ENCODE measurements around the gene C1orf21.

C1orf21 gene

DNA sequence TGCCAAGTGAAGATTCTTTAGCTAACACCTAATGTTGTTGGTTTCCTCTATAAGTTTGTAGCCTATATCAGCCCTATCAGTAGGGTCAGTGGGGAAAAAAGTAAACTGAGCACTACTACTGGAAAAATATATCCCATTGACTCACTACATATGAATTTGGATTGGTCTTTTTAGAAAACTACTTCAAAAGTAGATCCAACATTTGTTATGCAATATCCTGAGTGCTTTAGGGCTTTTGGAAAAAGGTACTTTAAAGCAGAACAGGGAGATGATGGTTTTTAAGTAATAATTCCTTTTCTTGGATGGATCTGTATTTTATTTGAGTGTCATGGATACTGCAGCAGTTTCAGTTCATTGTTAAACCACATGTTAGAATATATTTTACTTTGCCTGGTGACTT lies 7.1 kb downstream of the C1orf21 start:
- TF ChIP-seq, protein P1, sequence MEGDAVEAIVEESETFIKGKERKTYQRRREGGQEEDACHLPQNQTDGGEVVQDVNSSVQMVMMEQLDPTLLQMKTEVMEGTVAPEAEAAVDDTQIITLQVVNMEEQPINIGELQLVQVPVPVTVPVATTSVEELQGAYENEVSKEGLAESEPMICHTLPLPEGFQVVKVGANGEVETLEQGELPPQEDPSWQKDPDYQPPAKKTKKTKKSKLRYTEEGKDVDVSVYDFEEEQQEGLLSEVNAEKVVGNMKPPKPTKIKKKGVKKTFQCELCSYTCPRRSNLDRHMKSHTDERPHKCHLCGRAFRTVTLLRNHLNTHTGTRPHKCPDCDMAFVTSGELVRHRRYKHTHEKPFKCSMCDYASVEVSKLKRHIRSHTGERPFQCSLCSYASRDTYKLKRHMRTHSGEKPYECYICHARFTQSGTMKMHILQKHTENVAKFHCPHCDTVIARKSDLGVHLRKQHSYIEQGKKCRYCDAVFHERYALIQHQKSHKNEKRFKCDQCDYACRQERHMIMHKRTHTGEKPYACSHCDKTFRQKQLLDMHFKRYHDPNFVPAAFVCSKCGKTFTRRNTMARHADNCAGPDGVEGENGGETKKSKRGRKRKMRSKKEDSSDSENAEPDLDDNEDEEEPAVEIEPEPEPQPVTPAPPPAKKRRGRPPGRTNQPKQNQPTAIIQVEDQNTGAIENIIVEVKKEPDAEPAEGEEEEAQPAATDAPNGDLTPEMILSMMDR (IDR thresholded peaks at IDR 0.05), result no peak

DNA sequence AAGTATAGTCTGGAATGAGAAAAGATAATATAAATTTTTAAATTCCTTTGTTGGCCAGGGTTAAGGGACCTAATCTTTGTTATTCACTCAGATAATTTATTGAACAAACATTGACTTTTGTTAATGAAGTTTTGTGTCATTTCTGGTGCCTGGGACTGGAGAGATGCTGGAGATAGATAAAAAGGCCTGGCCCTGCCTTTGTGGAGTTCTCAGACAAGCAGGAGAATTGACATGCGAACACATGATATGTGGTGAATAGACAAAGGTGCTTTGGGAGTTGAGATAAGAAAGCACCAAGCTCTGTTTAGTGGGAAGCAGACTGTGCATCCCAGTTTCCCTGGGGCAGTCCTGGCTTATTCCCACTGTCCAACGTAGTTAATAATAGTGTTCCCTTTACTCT lies 8.5 kb downstream of the C1orf21 start:
- TF ChIP-seq, protein P1 (IDR thresholded peaks at IDR 0.05), result no peak

DNA sequence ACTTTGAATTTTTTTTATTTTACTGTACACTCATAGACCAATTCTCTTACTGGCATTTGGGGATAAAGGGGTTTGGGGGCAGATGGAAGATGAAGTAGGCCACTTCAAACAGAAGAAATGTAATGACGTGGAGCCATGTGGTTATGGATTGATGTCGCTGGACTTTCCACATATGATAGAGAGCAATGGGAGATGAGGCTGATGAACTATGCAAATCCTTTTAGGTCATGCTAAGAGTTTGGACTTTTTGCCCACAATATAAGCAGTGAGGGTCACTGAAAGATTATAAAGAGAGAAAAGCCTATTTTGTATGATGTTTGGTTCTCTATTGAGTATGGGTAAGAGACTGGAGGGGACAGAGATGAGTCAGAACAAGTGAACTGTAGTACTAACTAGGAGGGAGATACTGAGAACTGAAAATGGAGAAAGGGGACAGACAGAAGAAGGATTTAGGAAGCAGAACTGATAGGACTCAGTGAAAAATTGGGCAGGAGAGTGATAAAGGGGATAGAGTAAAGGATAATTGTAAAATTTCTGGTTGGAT lies 9.2 kb downstream of the C1orf21 start:
- TF ChIP-seq, protein P1 (IDR thresholded peaks at IDR 0.05), result no peak

DNA sequence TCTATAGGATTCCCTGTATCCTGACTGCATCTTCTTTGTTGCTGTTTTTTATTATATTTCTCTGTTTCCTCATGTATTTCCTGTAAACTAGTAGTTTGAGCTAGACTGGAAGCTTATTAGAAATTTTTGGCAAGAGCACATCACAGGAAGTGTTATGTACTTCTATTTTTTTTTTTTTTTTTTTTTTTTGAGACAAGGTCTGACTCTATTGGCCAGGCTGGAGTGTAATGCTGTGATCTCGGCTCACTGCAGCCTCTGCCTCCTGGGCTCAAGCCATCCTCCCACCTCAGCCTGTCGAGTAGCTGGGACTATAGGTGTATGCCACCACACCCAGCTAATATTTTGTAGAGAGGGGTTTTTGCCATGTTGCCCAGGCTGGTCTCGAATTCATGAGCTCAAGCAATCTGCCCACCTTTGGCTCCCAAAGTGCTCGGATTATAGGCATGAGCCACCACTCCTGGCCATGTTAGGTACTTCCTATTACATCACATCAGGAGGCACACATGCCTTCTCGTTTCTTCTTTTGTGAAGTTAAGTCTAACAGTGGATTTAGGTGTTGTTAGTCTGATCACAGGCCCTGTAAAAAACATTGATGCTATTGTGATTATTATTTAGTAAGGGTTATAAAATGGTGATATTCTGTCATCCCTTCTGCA lies 12.5 kb downstream of the C1orf21 start:
- TF ChIP-seq, protein P1 (IDR thresholded peaks at IDR 0.05), result no peak

DNA sequence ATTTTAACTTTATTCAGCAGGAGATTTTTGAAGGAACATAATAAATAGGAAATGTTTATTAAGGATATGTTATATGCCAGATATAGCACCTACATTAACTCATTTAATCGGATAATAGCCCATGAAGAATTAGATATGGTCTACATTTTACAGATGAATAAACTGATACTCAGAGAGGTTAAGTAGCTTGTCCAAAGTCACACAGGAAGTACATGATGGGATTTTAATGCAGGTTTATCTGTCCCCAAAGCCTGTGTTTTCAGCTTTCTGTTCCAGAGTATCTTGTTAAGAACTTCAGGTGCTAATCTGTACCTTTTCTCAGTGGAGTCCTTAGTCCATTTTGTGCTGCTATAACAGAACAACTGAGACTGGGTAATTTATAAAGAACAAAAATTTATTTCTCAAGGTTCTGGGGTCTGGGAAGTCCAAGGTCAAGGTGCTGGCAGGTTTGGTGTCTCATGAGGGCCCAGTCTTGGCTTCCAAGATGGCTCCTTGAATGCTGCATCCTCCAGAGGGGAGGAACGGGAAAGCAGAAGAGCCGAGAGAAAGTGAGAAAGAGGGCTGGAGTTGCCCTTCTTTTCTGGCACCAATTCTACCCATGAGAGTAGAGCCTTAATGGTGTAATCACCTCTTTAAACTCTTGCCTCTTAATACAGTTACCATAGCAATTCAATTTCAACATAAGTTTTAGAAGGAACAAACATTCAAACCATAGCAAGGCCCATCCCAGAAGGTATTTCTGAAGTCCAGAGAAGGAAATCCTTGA lies 17.3 kb downstream of the C1orf21 start:
- TF ChIP-seq, protein P1 (IDR thresholded peaks at IDR 0.05), result no peak

DNA sequence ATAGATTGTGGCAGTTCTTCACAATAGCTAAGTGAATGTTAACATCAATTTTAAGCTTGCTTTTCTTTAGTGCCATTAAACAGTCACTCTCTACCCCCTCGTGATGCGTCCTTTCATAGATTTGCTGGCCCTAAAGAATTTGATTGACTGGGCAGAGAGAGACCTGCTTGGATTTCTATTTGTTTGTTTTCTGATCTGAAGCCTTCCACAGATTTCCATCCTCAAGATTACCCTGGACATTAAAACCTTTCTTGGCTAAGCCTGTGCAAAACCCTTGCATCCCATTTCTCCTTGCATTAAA lies 17.8 kb downstream of the C1orf21 start:
- TF ChIP-seq, protein P1 (IDR thresholded peaks at IDR 0.05), result no peak

DNA sequence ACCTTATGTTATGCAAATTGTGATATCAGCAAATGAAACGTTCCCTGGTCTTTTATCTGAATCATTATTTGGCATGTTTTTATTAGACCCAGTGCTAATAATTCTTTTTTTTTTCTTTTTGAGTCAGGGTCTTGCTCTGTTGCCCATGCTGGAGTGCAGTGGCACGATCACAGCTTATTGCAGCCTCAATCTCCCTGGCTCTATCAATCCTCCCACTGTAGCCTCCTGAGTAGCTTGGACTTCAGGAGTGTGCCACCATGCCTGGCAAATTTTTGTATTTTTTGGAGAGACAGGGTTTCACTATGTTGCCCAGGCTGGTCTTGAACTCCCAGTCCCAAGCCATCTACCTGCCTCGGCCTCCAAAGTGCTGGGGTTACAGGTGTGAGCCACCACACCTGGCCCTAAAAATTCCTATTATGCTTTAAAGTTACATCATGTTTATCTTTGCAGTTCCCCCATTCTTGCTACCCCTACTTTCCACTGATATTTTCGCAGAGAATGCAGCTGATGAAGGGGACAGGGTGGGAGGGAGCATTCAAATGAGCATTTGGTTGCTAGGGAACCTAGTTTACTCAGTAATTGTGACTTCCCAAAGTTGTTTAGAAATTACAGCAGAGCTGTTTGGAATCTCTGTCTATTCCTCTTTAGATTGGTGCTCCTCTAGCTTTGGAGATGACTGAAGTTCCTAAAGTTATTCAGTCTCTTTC lies 18.4 kb downstream of the C1orf21 start:
- TF ChIP-seq, protein P1 (IDR thresholded peaks at IDR 0.05), result no peak
